Hepatocyte (in vitro differentiated cells): ENCODE data around the gene ABCC3. TPM values are rescaled to one million over a fixed set of nuclear protein-coding genes. Genes with fewer than 3 reads are reported as not detected.
A peak's percentile ranks its signal among the peaks of the same experiment; 100 is the strongest.

Experiments used
- DNase-seq: peaks from one replicate; pipeline ENCODE4 v3.0.0-alpha.2; 2016; ENCODE audit warnings: low spot score
- H2AFZ ChIP-seq: fragments of 200-600 bp; sonication (generic); 2 replicates; pipeline ENCODE4 v1.6.0; 2016; ENCODE audit warnings: antibody characterized with exemption, mild to moderate bottlenecking
- H3K27ac ChIP-seq: fragments of 200-600 bp; sonication (generic); 2 replicates; pipeline ENCODE4 v1.5.1; 2016; ENCODE audit warnings: mild to moderate bottlenecking
- H3K27me3 ChIP-seq: fragments of 200-600 bp; sonication (generic); 2 replicates; pipeline ENCODE4 v1.6.1; 2016
- H3K36me3 ChIP-seq: fragments of 200-600 bp; sonication (generic); replicated peaks from 2 replicates; pipeline ENCODE4 v1.5.1; 2016; ENCODE audit warnings: low read depth; ENCODE audit not compliant: insufficient read depth
- H3K4me1 ChIP-seq: fragments of 200-600 bp; sonication (generic); 2 replicates; pipeline ENCODE4 v1.5.1; 2016; ENCODE audit warnings: mild to moderate bottlenecking, moderate library complexity; ENCODE audit not compliant: insufficient read depth
- H3K4me2 ChIP-seq: fragments of 200-600 bp; sonication (generic); 2 replicates; pipeline ENCODE4 v1.6.0; 2016
- H3K4me3 ChIP-seq: fragments of 200-600 bp; sonication (generic); 2 replicates; pipeline ENCODE4 v1.5.1; 2016; ENCODE audit warnings: mild to moderate bottlenecking
- H3K79me2 ChIP-seq: fragments of 200-600 bp; sonication (generic); 2 replicates; pipeline ENCODE4 v1.6.0; 2017; ENCODE audit warnings: mild to moderate bottlenecking
- H3K9me2 ChIP-seq: fragments of 200-600 bp; sonication (generic); replicated peaks from 2 replicates; pipeline ENCODE4 v1.6.0; 2017; ENCODE audit warnings: mild to moderate bottlenecking; ENCODE audit not compliant: insufficient read depth
- H3K9me3 ChIP-seq: fragments of 200-600 bp; sonication (generic); 2 replicates; pipeline ENCODE4 v1.5.1; 2016; ENCODE audit warnings: low read depth, mild to moderate bottlenecking
- H4K20me1 ChIP-seq: fragments of 200-600 bp; sonication (generic); 2 replicates; pipeline ENCODE4 v1.6.0; 2016; ENCODE audit warnings: mild to moderate bottlenecking; ENCODE audit not compliant: insufficient read depth, poor library complexity, severe bottlenecking
- EZH2 ChIP-seq: fragments of 200-600 bp; sonication (generic); IDR thresholded peaks from 2 replicates; pipeline ENCODE4 v1.6.1; 2016; ENCODE audit warnings: antibody characterized with exemption, mild to moderate bottlenecking, borderline replicate concordance
- EZH2phosphoT487 ChIP-seq: fragments of 200-600 bp; sonication (generic); IDR thresholded peaks from one replicate; pipeline ENCODE4 v1.6.1; 2018; ENCODE audit warnings: antibody characterized with exemption, mild to moderate bottlenecking, low read depth, moderate library complexity; ENCODE audit not compliant: unreplicated experiment, severe bottlenecking
- WGBS: methylation state at CpG from one replicate; pipeline ENCODE4 v1.1.6; 2016; ENCODE audit warnings: low lambda C conversion rate; ENCODE audit errors: missing lambda C conversion rate; 5-methylcytosine and 5-hydroxymethylcytosine counted together
- polyA plus RNA-seq: library from polyadenylated mRNA; unstranded; fragments of >200 nt; fragmentation: Nextera tagmentation; extraction: Ambion mirVana; gene quantifications from 2 replicates; pipeline ENCODE4 v1.2.1, GENCODE V29; 2016
- total RNA-seq: library from RNA; depleted of rRNA; stranded (reverse); fragments of >200 nt; gene quantifications from 2 replicates; pipeline ENCODE4 v1.2.3, GENCODE V29; 2014
- TF ChIP-seq, protein P1 (sequence below): fragments of 200-600 bp; sonication (generic); IDR thresholded peaks from 2 replicates; pipeline ENCODE4 v1.5.1; 2016; ENCODE audit warnings: antibody characterized with exemption, mild to moderate bottlenecking; ENCODE audit not compliant: poor library complexity

Gene ABCC3
- total and polyA plus RNA-seq, 2 experiments from 2014 or later = 16.9 to 18.1 TPM

DNA sequence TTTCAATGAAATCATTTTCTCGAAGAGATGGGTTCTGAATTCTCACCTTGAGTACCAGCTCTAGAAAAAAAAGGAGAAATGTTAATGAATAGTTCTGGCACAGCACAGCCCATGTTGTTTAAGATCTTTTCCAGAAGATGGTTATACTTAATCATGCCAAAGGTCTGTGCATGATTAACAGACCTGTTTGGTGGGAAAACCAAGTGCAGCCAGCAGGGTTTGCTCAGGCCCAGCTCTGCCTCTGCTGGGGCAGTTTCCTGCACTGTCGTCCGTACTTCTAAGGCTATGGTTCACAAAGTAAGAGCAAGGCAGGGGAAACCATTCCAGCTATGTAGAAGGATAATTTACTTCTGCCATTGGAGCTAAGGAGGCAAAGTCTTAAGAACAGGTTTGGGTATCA, 62.4 kb downstream of the ABCC3 start:
- H3K9me3 ChIP-seq = no peaks in the 10 kb centered on the region
- no peaks in the 10 kb centered on the region for H3K9me2 ChIP-seq
- no peak overlapping the region for H3K4me3 ChIP-seq
- H3K27ac ChIP-seq = no peak overlapping the region
- no peaks in the 10 kb centered on the region for H4K20me1 ChIP-seq
- 91% methylated on average over 3 of the region's 3 CpGs for WGBS
- H2AFZ ChIP-seq = no peak overlapping the region
- H3K4me2 ChIP-seq = no peak overlapping the region
- peaks cover 17% of the 10 kb centered on the region for H3K4me1 ChIP-seq
- peaks cover 5% of the 10 kb centered on the region for H3K36me3 ChIP-seq
- H3K79me2 ChIP-seq = peaks cover 17% of the 10 kb centered on the region
- no peaks in the 10 kb centered on the region for H3K27me3 ChIP-seq
- TF ChIP-seq, protein P1, sequence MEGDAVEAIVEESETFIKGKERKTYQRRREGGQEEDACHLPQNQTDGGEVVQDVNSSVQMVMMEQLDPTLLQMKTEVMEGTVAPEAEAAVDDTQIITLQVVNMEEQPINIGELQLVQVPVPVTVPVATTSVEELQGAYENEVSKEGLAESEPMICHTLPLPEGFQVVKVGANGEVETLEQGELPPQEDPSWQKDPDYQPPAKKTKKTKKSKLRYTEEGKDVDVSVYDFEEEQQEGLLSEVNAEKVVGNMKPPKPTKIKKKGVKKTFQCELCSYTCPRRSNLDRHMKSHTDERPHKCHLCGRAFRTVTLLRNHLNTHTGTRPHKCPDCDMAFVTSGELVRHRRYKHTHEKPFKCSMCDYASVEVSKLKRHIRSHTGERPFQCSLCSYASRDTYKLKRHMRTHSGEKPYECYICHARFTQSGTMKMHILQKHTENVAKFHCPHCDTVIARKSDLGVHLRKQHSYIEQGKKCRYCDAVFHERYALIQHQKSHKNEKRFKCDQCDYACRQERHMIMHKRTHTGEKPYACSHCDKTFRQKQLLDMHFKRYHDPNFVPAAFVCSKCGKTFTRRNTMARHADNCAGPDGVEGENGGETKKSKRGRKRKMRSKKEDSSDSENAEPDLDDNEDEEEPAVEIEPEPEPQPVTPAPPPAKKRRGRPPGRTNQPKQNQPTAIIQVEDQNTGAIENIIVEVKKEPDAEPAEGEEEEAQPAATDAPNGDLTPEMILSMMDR = no peak
- TF ChIP-seq EZH2 (no peak), EZH2phosphoT487 (no peak)
- DNase-seq = no peak

DNA sequence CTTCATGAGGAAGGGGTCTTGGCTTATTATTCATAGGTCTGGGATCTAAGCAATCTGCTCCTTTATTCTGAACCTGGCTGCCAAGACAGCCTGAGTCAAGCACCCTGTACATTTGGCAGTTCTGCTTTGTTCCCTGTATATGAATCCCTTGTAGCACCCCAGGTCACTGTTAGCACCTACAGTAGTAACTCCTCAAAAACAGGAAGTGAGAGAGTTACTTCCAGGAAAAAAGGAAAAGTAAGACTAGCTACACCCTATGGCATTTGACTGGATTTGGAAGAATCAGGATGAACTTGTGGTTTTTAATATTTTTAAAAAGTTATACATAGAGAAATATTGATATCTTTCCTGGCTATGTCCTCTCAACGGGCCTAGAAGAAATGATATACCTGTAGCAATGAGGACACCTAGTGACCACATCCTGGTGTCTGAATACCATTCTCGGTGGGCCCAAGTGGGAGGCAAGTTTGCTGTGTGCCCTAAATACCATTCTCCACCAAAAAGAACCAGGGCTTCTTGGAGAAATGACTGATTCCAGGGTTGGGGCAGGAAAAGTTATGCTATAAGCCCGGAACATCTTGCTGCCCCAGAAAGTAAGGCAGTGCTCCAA, 63.1 kb downstream of the ABCC3 start:
- DNase-seq = no peak
- H3K4me1 ChIP-seq = peaks cover 13% of the 10 kb centered on the region
- H4K20me1 ChIP-seq = no peaks in the 10 kb centered on the region
- WGBS = 66% methylated on average over 3 of the region's 3 CpGs
- H3K27me3 ChIP-seq = no peaks in the 10 kb centered on the region
- H3K9me2 ChIP-seq = no peaks in the 10 kb centered on the region
- no peak overlapping the region for H3K4me3 ChIP-seq
- peaks cover 5% of the 10 kb centered on the region for H3K36me3 ChIP-seq
- H3K27ac ChIP-seq = no peak overlapping the region
- TF ChIP-seq, protein P1 = peak; percentile 32
- TF ChIP-seq EZH2 = no peak
- no peak overlapping the region for H2AFZ ChIP-seq
- peaks cover 24% of the 10 kb centered on the region for H3K79me2 ChIP-seq
- H3K4me2 ChIP-seq = no peak overlapping the region
- H3K9me3 ChIP-seq = no peaks in the 10 kb centered on the region

DNA sequence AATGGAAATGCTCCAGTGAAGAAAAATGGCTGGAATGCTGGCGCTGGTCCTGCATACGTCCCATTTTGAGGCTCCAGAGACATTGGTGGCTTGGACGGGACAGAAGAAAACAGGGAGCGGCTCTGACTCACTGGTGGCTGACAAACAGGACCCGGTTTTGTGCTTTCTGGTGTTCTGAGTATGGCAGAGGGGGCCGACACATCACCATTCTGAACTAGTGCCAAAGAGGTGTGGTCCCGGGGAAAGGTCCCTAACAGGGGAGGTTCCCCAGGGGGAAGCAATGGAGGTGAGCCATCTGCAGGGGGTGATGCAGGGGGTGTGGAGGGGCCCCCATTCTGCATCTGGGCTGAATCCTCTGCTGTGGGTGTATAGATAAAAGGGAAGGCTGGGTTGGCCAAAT, 64.7 kb downstream of the ABCC3 start:
- no peaks in the 10 kb centered on the region for H3K9me2 ChIP-seq
- 92% methylated on average over 7 of the region's 7 CpGs for WGBS
- TF ChIP-seq EZH2 (no peak), EZH2phosphoT487 (no peak)
- TF ChIP-seq, protein P1 = no peak
- H2AFZ ChIP-seq = no peak overlapping the region
- no peak overlapping the region for H3K4me3 ChIP-seq
- peaks cover 41% of the 10 kb centered on the region for H3K79me2 ChIP-seq
- peaks cover 10% of the 10 kb centered on the region for H3K4me1 ChIP-seq
- H3K9me3 ChIP-seq = no peaks in the 10 kb centered on the region
- no peaks in the 10 kb centered on the region for H4K20me1 ChIP-seq
- DNase-seq = no peak
- no peak overlapping the region for H3K4me2 ChIP-seq
- no peaks in the 10 kb centered on the region for H3K27me3 ChIP-seq
- H3K36me3 ChIP-seq = peaks cover 5% of the 10 kb centered on the region
- no peak overlapping the region for H3K27ac ChIP-seq
